Left ventricle myocardium superior (tissue), 1 donor: Measurements from ENCODE around the gene CDH24. TPM values are rescaled to one million over a fixed set of nuclear protein-coding genes. Genes with fewer than 3 reads are reported as not detected.

Experiments
- ATAC-seq: fragments of 200-7000 bp; cut with Tn5 transposase; one replicate; pipeline ENCODE4 v1.9.1; 2020; ENCODE audit warnings: mild to moderate bottlenecking, moderate library complexity
- DNase-seq: peaks from one replicate; pipeline ENCODE4 v3.0.0-alpha.2; 2020
- intact Hi-C: fragments of 100-400 bp; cut with micrococcal nuclease; formaldehyde crosslinking; loops from one replicate; pipeline ENCODE4 v1.11.0; 2022
- total RNA-seq: library from RNA; stranded (reverse); fragmentation: NEBNext Ultra II Directional; extraction: Animal tissue kit (Norgen Biotek cat#: 25700); gene quantifications from one replicate; pipeline ENCODE4 v1.2.1, GENCODE V29; 2021
- donor health status: DM: no; HTN: yes; CAD: no; lungs with severe emphysema.

CDH24 gene
- total RNA-seq, 1 donor from 2014 or later: 2.0 TPM

- no peak for ATAC-seq
- DNase-seq: no peak
- intact Hi-C loops: no loop called here
These were observed 10.8 kb upstream of the CDH24 start for GRCh38 chr14:23067847-23068788.

GRCh38 chr14:23066855-23067744 lies 9.8 kb upstream of the CDH24 start:
- DNase-seq (no peak), ATAC-seq (no peak)
- intact Hi-C loops: no loop called here

- no peak for ATAC-seq
- DNase-seq: no peak
- intact Hi-C loops: no loop called here
These were observed 9.0 kb upstream of the CDH24 start for GRCh38 chr14:23066368-23066767.

- ATAC-seq: no peak
- no peak for DNase-seq
- intact Hi-C loops: no loop called here
These were observed 6.3 kb upstream of the CDH24 start for GRCh38 chr14:23063601-23064000.

GRCh38 chr14:23062002-23062401 lies 4.7 kb upstream of the CDH24 start:
- ATAC-seq: peak; percentile 44
- peak; percentile 55 for DNase-seq

GRCh38 chr14:23060536-23061260 lies 3.4 kb upstream of the CDH24 start:
- no peak for ATAC-seq
- intact Hi-C loops: no loop called here
- no peak for DNase-seq

More at GRCh38 chr14:23062002-23062401, 4.7 kb upstream of the CDH24 start:
- intact Hi-C loops: no loop called here

- ATAC-seq: no peak
- DNase-seq: no peak
These were observed 1.6 kb upstream of the CDH24 start for GRCh38 chr14:23058654-23059504.

GRCh38 chr14:23057757-23058653 lies 685 bp upstream of the CDH24 start:
- intact Hi-C loops: no loop called here
- peak; percentile 92 for DNase-seq
- ATAC-seq: peak; percentile 76

More at GRCh38 chr14:23058654-23059504, 1.6 kb upstream of the CDH24 start:
- intact Hi-C loops: no loop called here

GRCh38 chr14:23056145-23056955 lies 970 bp downstream of the CDH24 start:
- ATAC-seq (peak; percentile 60), DNase-seq (peak; percentile 68)
- intact Hi-C loops: no loop called here

GRCh38 chr14:23055621-23056144 lies 1.6 kb downstream of the CDH24 start:
- DNase-seq (peak; percentile 60), ATAC-seq (peak; percentile 22)
- intact Hi-C loops: no loop called here

- intact Hi-C loops: no loop called here
- ATAC-seq (no peak), DNase-seq (no peak)
These were observed 2.2 kb downstream of the CDH24 start for GRCh38 chr14:23055147-23055550.

- DNase-seq (no peak), ATAC-seq (no peak)
- intact Hi-C loops: loop anchor here (5.0 kb wide), 1 partner anchor 67 kb away; no protein-coding TSS in a partner anchor
These were observed 3.1 kb downstream of the CDH24 start for GRCh38 chr14:23054000-23054811.

- DNase-seq (no peak), ATAC-seq (no peak)
- intact Hi-C loops: loop anchor here (5.0 kb wide), 1 partner anchor 66 kb away; no protein-coding TSS in a partner anchor
These were observed 3.9 kb downstream of the CDH24 start for GRCh38 chr14:23053426-23053825.

GRCh38 chr14:23052671-23053070 lies 4.6 kb downstream of the CDH24 start:
- DNase-seq: no peak
- intact Hi-C loops: loop anchor here (5.0 kb wide), 1 partner anchor 65 kb away; no protein-coding TSS in a partner anchor
- no peak for ATAC-seq

- DNase-seq (no peak), ATAC-seq (peak; percentile 43)
- intact Hi-C loops: loop anchor here (5.0 kb wide), 1 partner anchor 65 kb away; no protein-coding TSS in a partner anchor
These were observed 5.1 kb downstream of the CDH24 start for GRCh38 chr14:23052182-23052623.
